Measurements from ENCODE around the gene ID4.

Gene ID4

GRCh38 chr6:19857139-19857538 is 20.0 kb downstream of the ID4 start:
- H3K4me3 ChIP-seq (ENCODE audit: low read depth, low read length) = no peak overlapping the region

GRCh38 chr6:19857703-19858102 is 20.5 kb downstream of the ID4 start:
- H3K4me3 ChIP-seq (ENCODE audit: low read depth, low read length) = no peak overlapping the region

GRCh38 chr6:19860235-19860877 is 23.2 kb downstream of the ID4 start:
- no peak overlapping the region for H3K4me3 ChIP-seq (ENCODE audit: low read depth, low read length)

GRCh38 chr6:19864285-19864684 is 27.1 kb downstream of the ID4 start:
- no peak overlapping the region for H3K4me3 ChIP-seq (ENCODE audit: low read depth, low read length)

GRCh38 chr6:19865178-19865577 is 28.0 kb downstream of the ID4 start:
- H3K4me3 ChIP-seq (ENCODE audit: low read depth, low read length) = no peak overlapping the region

GRCh38 chr6:19866173-19866984 is 29.2 kb downstream of the ID4 start:
- no peak overlapping the region for H3K4me3 ChIP-seq (ENCODE audit: low read depth, low read length)

GRCh38 chr6:19866985-19867627 is 29.9 kb downstream of the ID4 start:
- no peak overlapping the region for H3K4me3 ChIP-seq (ENCODE audit: low read depth, low read length)

GRCh38 chr6:19869464-19869863 is 32.3 kb downstream of the ID4 start:
- no peak overlapping the region for H3K4me3 ChIP-seq (ENCODE audit: low read depth, low read length)

- no peak overlapping the region for H3K4me3 ChIP-seq (ENCODE audit: low read depth, low read length)
Measured at GRCh38 chr6:19870322-19870721, 33.2 kb downstream of the ID4 start.

GRCh38 chr6:19873031-19873430 is 35.9 kb downstream of the ID4 start:
- no peak overlapping the region for H3K4me3 ChIP-seq (ENCODE audit: low read depth, low read length)

- H3K4me3 ChIP-seq (ENCODE audit: low read depth, low read length) = no peak overlapping the region
Measured at GRCh38 chr6:19876672-19877071, 39.5 kb downstream of the ID4 start.

GRCh38 chr6:19879663-19880062 is 42.5 kb downstream of the ID4 start:
- no peak overlapping the region for H3K4me3 ChIP-seq (ENCODE audit: low read depth, low read length)

GRCh38 chr6:19880066-19880465 is 42.9 kb downstream of the ID4 start:
- no peak overlapping the region for H3K4me3 ChIP-seq (ENCODE audit: low read depth, low read length)

- no peak overlapping the region for H3K4me3 ChIP-seq (ENCODE audit: low read depth, low read length)
Measured at GRCh38 chr6:19891451-19891850, 54.3 kb downstream of the ID4 start.
